ENCODE results near the gene GATA5. TPM values are rescaled to one million over a fixed set of nuclear protein-coding genes. Genes with fewer than 3 reads are reported as not detected.

The GATA5 gene
- total and polyA plus RNA-seq, 12 donors: 0.11 to 5.1 (median 0.60) TPM

DNA sequence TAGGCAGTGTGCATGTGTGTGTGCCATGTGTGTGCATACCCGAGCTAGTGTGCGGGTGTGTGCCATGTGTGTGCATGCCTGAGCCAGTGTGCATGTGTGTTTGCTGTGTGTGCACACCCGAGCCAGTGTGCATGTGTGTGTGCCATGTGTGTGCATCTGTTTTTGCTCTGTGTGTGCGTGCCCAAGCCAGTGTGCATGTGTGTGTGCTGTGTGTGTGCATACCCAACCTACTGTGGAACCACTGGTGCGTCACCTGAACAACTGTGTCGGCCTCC is 54.1 kb downstream of the GATA5 start:
- ATAC-seq (no peak), DNase-seq (no peak)
- TF ChIP-seq, protein P1, sequence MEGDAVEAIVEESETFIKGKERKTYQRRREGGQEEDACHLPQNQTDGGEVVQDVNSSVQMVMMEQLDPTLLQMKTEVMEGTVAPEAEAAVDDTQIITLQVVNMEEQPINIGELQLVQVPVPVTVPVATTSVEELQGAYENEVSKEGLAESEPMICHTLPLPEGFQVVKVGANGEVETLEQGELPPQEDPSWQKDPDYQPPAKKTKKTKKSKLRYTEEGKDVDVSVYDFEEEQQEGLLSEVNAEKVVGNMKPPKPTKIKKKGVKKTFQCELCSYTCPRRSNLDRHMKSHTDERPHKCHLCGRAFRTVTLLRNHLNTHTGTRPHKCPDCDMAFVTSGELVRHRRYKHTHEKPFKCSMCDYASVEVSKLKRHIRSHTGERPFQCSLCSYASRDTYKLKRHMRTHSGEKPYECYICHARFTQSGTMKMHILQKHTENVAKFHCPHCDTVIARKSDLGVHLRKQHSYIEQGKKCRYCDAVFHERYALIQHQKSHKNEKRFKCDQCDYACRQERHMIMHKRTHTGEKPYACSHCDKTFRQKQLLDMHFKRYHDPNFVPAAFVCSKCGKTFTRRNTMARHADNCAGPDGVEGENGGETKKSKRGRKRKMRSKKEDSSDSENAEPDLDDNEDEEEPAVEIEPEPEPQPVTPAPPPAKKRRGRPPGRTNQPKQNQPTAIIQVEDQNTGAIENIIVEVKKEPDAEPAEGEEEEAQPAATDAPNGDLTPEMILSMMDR (IDR thresholded peaks at IDR 0.05): no peak
- no peak overlapping the region for H3K4me3 ChIP-seq
- intact Hi-C loops (cut with DNase I): loop anchor here in 2 of 10 donors (10.0 kb wide), 2 partner anchors 63 to 153 kb away; no protein-coding TSS in a partner anchor
- no peaks in the 10 kb centered on the region for H3K4me1 ChIP-seq
- WGBS, 2 donors: 86 to 88% methylated on average over 6 of the region's 6 CpGs
- no peaks in the 10 kb centered on the region for H3K36me3 ChIP-seq
- peaks cover 0 to 44% (median 18%) of the 10 kb centered on the region in 7 donors for H3K27me3 ChIP-seq
- no peaks in the 10 kb centered on the region for H3K9me3 ChIP-seq
- no peak overlapping the region for H3K27ac ChIP-seq

DNA sequence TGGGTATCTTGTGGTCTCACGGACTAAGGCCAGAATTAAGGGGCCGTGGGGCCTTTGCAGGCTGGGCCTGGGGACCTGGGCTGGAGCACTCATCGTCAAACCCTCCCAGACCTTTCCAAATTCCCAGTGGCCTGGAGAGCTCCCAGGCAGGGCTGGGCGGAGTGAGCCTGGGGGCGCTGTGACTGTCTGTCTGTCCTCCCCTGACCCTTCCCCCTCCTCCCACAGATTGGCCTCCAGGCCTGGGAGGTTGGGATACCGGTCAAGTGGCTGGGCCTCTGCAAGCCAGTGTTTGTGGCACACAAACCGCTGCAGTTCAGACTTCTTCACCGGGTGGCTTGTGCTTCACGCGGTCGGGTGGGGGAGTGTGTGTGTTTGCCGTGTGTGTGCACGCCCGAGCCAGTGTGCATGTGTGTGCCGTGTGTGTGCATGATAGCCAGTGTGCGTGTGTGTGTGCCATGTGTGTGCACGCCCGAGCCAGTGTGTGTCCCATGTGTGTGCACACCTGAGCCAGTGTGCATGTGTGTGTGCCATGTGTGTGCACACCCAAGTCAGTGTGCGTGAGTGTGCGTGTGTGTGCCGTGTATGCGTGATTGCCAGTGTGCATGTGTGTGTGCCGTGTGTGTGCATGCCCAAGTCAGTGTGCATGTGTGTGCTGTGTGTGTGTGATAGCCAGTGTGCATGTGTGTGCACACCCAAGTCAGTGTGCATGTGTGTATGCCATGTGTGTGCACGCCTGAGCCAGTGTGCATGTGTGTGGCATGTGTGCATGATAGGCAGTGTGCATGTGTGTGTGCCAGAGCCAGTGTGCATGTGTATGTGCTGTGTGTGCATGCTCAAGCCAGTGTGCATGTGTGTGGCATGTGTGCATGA is 54.7 kb downstream of the GATA5 start:
- intact Hi-C loops (cut with DNase I): loop anchor here in 2 of 10 donors (10.0 kb wide), 2 partner anchors 64 to 154 kb away; no protein-coding TSS in a partner anchor
- DNase-seq: no peak
- no peak overlapping the region for H3K4me3 ChIP-seq
- 82 to 86% methylated on average over 24 of the region's 24 CpGs for WGBS, 2 donors
- TF ChIP-seq, protein P1 (IDR thresholded peaks at IDR 0.05): no peak
- H3K9me3 ChIP-seq: no peaks in the 10 kb centered on the region
- H3K4me1 ChIP-seq: no peaks in the 10 kb centered on the region
- no peak overlapping the region for H3K27ac ChIP-seq
- no peaks in the 10 kb centered on the region for H3K36me3 ChIP-seq
- H3K27me3 ChIP-seq: peaks cover 0 to 48% (median 18%) of the 10 kb centered on the region in 7 donors
- ATAC-seq: no peak

DNA sequence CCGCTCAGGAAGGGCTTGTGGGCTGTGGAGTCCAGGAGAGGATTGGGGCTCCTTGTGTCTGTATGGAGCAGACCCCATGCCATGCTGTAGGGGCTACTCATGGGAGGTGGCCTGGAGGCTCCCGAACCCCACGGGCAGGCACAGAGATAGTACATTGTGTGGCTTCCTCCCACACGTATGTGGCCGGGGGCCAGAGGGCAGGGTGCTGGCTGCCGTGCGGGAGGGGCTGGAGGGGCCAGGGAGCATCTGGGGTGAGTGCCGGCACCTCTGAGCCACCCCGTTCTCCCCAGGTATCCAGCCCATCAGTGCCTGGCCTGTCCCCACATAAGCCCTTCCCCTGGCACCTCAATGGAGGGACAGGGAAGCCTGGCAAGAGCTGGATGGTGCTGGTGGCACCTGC is 56.0 kb downstream of the GATA5 start:
- Histone ChIP-seq H3K4me3 (no peak overlapping the region), H3K4me1 (no peaks in the 10 kb centered on the region), H3K36me3 (no peaks in the 10 kb centered on the region), H3K27ac (no peak overlapping the region), H3K27me3 (peaks cover 0 to 40% (median 17%) of the 10 kb centered on the region in 7 donors), H3K9me3 (no peaks in the 10 kb centered on the region)
- TF ChIP-seq, protein P1 (IDR thresholded peaks at IDR 0.05): no peak
- no peak for DNase-seq
- WGBS, 2 donors: 68 to 76% methylated on average over 9 of the region's 9 CpGs
- no peak for ATAC-seq
- intact Hi-C loops (cut with DNase I): loop anchor here in 6 of 10 donors (10.0 kb wide), 5 partner anchors 65 to 195 kb away; no protein-coding TSS in a partner anchor

DNA sequence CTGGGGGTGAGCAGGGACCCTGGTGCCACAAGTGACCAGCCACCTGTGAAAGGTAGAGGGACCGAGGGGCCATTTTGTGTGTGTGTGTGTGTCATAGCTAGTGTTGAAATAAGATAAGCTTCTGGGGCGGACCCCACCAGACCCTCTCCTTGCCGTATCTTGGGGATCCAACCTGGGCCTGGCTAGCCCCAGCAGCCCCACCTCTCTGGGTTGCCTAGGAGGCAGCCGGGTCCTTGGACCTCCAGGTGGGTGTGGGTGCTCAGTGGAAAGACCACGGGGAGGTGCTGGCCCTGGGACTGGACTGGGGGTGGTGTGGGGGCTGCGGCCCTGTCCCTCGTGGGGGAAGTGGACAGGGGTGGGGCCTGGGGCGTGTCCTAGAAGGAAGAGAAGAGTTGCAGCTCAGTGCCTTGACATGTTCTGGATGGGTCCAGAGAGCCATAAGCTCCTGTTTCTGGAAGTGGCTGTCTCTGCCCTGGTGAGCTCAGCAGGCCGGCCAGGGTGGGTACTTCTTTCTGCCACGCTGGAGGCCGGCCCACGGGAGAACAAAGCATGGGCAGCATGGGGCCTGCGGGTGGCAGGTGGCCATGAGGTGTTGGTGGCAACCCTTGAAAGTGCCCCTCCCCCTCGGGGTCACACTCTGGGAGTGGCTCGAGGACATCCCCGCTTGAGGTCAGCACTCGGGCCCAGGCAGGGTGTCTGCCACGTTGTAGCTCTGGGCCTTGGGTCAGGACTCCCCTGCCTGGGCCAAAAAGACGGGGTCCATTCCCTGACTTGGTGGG is 56.9 kb downstream of the GATA5 start:
- TF ChIP-seq, protein P1 (IDR thresholded peaks at IDR 0.05): no peak
- no peaks in the 10 kb centered on the region for H3K36me3 ChIP-seq
- no peaks in the 10 kb centered on the region for H3K4me1 ChIP-seq
- WGBS, 2 donors: 77 to 80% methylated on average over 19 of the region's 19 CpGs
- no peak for ATAC-seq
- peaks cover 0 to 31% (median 8%) of the 10 kb centered on the region in 7 donors for H3K27me3 ChIP-seq
- H3K4me3 ChIP-seq: no peak overlapping the region
- no peaks in the 10 kb centered on the region for H3K9me3 ChIP-seq
- no peak overlapping the region for H3K27ac ChIP-seq
- intact Hi-C loops (cut with DNase I): loop anchor here in 4 of 10 donors (10.0 kb wide), 3 partner anchors 76 to 196 kb away; no protein-coding TSS in a partner anchor
- no peak for DNase-seq
